ENCODE measurements around the gene ERCC6. TPM values are rescaled to one million over a fixed set of nuclear protein-coding genes. Genes with fewer than 3 reads are reported as not detected.

Gene ERCC6
- total RNA-seq, 3 donors from 2014 or later, result 18.9 to 29.8 (median 25.4) TPM

DNA sequence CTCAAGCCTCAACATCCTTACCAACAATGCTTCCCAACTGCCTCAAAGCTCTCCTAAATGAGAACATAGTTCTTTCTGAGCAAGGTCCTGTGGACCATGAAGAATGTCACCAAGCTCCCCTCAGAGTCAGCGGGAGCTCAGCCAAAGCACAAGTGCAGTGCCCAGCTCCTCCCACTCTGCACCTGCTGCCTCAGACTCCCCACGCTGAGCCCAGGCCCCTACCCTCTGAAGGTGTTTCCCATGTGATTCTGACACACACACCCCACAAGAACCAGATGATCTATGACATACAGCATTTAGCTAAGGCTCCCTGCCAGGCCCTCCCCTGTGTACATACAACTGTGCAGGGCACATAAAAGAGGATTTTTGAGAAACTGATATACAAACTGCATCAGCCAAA, 19.2 kb downstream of the ERCC6 start:
- H3K4me3 ChIP-seq, result no peak overlapping the region
- no peaks in the 10 kb centered on the region for H3K9me3 ChIP-seq
- DNase-seq, result no peak
- intact Hi-C loops (cut with DNase I, micrococcal nuclease), result loop anchor here in 1 of 2 donors (10.0 kb wide), 1 partner anchor 115 kb away; no protein-coding TSS in a partner anchor
- TF ChIP-seq CTCF (IDR thresholded peaks at IDR 0.05), result no peak
- H3K36me3 ChIP-seq (ENCODE audit: low read depth), result peaks cover 7% of the 10 kb centered on the region
- H3K4me1 ChIP-seq (ENCODE audit: low read depth), result no peaks in the 10 kb centered on the region
- no peak for ATAC-seq

GRCh38 chr10:49518982-49519578, 19.8 kb downstream of the ERCC6 start:
- peak in 1 of 3 donors; percentile 37 for DNase-seq
- H3K4me1 ChIP-seq (ENCODE audit: low read depth), result no peaks in the 10 kb centered on the region
- intact Hi-C loops (cut with DNase I, micrococcal nuclease), result loop anchor here in 1 of 2 donors (10.0 kb wide), 1 partner anchor 114 kb away; no protein-coding TSS in a partner anchor
- H3K4me3 ChIP-seq, result no peak overlapping the region
- no peaks in the 10 kb centered on the region for H3K9me3 ChIP-seq
- TF ChIP-seq CTCF (IDR thresholded peaks at IDR 0.05), result peak; percentile 28
- ATAC-seq, result peak; percentile 76
- H3K36me3 ChIP-seq (ENCODE audit: low read depth), result peaks cover 4% of the 10 kb centered on the region

DNA sequence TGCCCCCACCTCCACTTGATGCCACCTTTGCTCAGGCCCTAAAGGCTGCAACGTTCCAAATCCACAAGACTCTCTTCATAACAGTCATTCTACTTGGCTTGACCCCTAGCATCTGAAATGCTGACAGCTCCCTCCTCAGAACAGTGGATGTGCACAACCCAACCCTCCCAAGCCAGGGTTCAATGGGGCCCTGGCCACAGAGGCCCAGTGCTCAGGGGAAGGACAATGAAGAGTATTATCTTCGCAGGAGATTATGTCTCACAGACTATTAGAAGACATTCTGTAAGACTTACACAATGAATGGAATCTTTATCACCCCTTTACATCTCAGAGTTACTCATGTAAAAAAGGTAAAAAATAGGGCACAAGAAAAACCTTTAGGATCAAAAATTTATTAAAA, 20.4 kb downstream of the ERCC6 start:
- DNase-seq (no peak), ATAC-seq (no peak)
- Histone ChIP-seq H3K36me3 (ENCODE audit: low read depth) (peaks cover 4% of the 10 kb centered on the region), H3K4me1 (ENCODE audit: low read depth) (no peaks in the 10 kb centered on the region), H3K9me3 (no peaks in the 10 kb centered on the region), H3K4me3 (no peak overlapping the region)
- no peak for TF ChIP-seq CTCF (IDR thresholded peaks at IDR 0.05)
- intact Hi-C loops (cut with DNase I, micrococcal nuclease), result loop anchor here in 1 of 2 donors (10.0 kb wide), 1 partner anchor 114 kb away; no protein-coding TSS in a partner anchor

DNA sequence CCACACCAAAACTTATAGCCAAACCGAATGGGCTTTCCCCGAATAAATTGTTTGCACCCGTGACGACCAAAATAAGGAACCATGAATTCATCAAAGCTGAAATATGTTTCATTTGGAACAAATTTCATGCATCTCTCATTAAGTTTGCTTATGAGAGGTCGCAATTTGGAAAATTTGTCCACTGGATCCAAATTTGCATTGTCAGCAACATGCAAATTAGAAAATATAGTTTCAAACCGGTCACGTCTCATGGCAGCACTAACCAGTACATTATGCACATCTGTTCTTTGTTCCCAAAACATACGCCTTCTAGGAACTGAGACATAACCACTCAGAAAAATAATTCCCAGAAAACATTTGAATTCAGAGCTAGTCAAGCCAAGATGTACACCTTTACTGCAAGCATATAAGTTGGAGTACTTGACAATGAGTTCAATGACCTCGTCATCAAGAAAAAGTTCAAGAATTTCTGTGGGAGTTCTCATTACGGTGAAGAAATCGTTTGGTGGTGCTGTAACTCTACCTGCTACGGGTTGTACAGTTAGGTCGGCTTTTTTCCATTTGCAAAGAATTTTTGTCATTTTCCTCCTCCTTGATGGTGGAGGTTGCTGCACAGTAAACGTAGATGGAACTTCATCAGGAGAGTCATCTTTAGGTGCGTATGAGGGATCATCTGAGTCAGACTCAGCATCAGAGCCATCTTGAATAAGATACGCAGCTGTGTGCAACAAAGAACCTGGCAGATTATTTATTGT, 22.5 kb downstream of the ERCC6 start:
- H3K4me1 ChIP-seq (ENCODE audit: low read depth), result no peaks in the 10 kb centered on the region
- intact Hi-C loops (cut with DNase I, micrococcal nuclease), result loop anchor here in 1 of 2 donors (10.0 kb wide), 1 partner anchor 112 kb away; no protein-coding TSS in a partner anchor
- H3K36me3 ChIP-seq (ENCODE audit: low read depth), result peaks cover 4% of the 10 kb centered on the region
- TF ChIP-seq CTCF (IDR thresholded peaks at IDR 0.05), result no peak
- no peak for ATAC-seq
- no peak for DNase-seq
- no peak overlapping the region for H3K4me3 ChIP-seq
- H3K9me3 ChIP-seq, result no peaks in the 10 kb centered on the region

DNA sequence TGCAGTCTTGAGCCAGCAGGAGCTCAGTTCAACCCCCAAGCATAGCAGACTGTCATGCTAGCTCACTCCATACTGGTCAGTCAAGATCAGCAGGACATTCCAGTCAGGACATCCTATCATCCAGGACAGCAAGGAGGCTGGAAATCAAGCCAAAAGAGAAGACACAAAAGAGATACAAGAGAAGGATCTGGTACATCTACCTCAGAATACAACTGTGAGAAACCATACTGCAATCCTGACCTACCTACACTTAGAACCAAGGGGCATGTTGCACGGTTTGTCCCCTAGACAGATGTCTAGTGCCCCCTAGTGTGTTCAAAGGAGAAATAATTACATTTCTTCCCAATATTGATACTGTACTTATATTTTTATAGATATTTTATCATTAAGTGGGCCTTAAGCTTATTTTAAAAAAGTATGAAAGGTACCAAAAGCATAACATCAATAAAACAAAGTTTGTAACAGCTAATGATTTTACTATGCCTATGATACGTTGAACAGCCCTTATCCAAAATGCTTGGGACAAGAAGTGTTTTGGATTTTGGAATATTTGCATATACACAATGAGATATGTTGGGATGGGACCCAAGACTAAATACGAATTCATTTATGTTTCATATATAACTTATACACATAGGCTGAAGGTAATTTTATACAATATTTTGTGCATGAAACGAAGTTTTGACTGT, 26.7 kb downstream of the ERCC6 start:
- H3K4me3 ChIP-seq, result no peak overlapping the region
- no peak for DNase-seq
- intact Hi-C loops (cut with DNase I, micrococcal nuclease), result loop anchor here in 1 of 2 donors (10.0 kb wide), 1 partner anchor 107 kb away; no protein-coding TSS in a partner anchor
- H3K36me3 ChIP-seq (ENCODE audit: low read depth), result peaks cover 4% of the 10 kb centered on the region
- ATAC-seq, result peak; percentile 70
- H3K4me1 ChIP-seq (ENCODE audit: low read depth), result no peaks in the 10 kb centered on the region
- H3K9me3 ChIP-seq, result no peaks in the 10 kb centered on the region
- TF ChIP-seq CTCF (IDR thresholded peaks at IDR 0.05), result peak; percentile 10

Measured in mucosa of descending colon (tissue), 3 donors.